Trophoblast cell (in vitro differentiated cells and primary cell): ENCODE data around the gene KRTAP10-12.

Experiments used
- DNase-seq, 2 donors: peaks; one replicate each; pipeline ENCODE4 v3.0.0-alpha.2; 2016
- H2AFZ ChIP-seq: 2 replicates; pipeline ENCODE4 v1.6.1; 2013; ENCODE audit warnings: low read length, moderate library complexity, mild to moderate bottlenecking; ENCODE audit not compliant: insufficient read depth, poor library complexity
- H2AK5ac ChIP-seq: 2 replicates; pipeline ENCODE4 v1.6.1; 2013; ENCODE audit warnings: mild to moderate bottlenecking, low read length
- H2BK120ac ChIP-seq: 2 replicates; pipeline ENCODE4 v1.6.1; 2013; ENCODE audit warnings: low read length, mild to moderate bottlenecking, moderate library complexity; ENCODE audit not compliant: insufficient read depth, poor library complexity
- H2BK12ac ChIP-seq: 2 replicates; pipeline ENCODE4 v1.6.1; 2013; ENCODE audit warnings: mild to moderate bottlenecking, low read length, moderate library complexity
- H2BK5ac ChIP-seq: 2 replicates; pipeline ENCODE4 v1.6.1; 2013; ENCODE audit warnings: low read length, low read depth, moderate library complexity, mild to moderate bottlenecking; ENCODE audit not compliant: poor library complexity
- H3K14ac ChIP-seq: 2 replicates; pipeline ENCODE4 v1.6.1; 2013; ENCODE audit warnings: mild to moderate bottlenecking, low read length
- H3K18ac ChIP-seq: 2 replicates; pipeline ENCODE4 v1.6.1; 2013; ENCODE audit warnings: mild to moderate bottlenecking, low read length
- H3K23ac ChIP-seq: 2 replicates; pipeline ENCODE4 v1.6.1; 2013; ENCODE audit warnings: low read length
- H3K27ac ChIP-seq: 2 replicates; pipeline ENCODE4 v1.5.1; 2013; ENCODE audit warnings: low read depth, mild to moderate bottlenecking, inconsistent platforms, low read length, moderate library complexity
- H3K27me3 ChIP-seq: 2 replicates; pipeline ENCODE4 v1.6.1; 2013; ENCODE audit warnings: inconsistent platforms, mild to moderate bottlenecking, low read length, moderate library complexity; ENCODE audit not compliant: insufficient read depth
- H3K36me3 ChIP-seq, 2 experiments: 1 replicate in 1 of 2; 2 replicates in 1 of 2; pipeline ENCODE4 v1.6.1; 2013; ENCODE audit warnings: low read length in 2 of 2, mild to moderate bottlenecking in 2 of 2, moderate library complexity in 1 of 2; ENCODE audit not compliant: insufficient read depth in 2 of 2, control insufficient read depth in 1 of 2
- H3K4ac ChIP-seq: 2 replicates; pipeline ENCODE4 v1.6.1; 2013; ENCODE audit warnings: low read depth, mild to moderate bottlenecking, low read length, moderate library complexity
- H3K4me1 ChIP-seq, 2 experiments: 1 replicate in 1 of 2; 2 replicates in 1 of 2; pipeline ENCODE4 v1.6.1; 2013; ENCODE audit warnings: low read length in 2 of 2, mild to moderate bottlenecking in 2 of 2, moderate library complexity in 1 of 2; ENCODE audit not compliant: insufficient read depth in 2 of 2, control insufficient read depth in 1 of 2
- H3K4me2 ChIP-seq: 2 replicates; pipeline ENCODE4 v1.6.1; 2013; ENCODE audit warnings: inconsistent platforms, mild to moderate bottlenecking, low read length, moderate library complexity
- H3K4me3 ChIP-seq: 2 replicates; pipeline ENCODE4 v1.5.1; 2013; ENCODE audit warnings: mild to moderate bottlenecking, low read depth, low read length, inconsistent platforms
- H3K79me1 ChIP-seq: one replicate; pipeline ENCODE4 v1.6.1; 2013; ENCODE audit warnings: low read length
- H3K79me2 ChIP-seq: 2 replicates; pipeline ENCODE4 v1.6.1; 2013; ENCODE audit warnings: low read length, mild to moderate bottlenecking; ENCODE audit not compliant: control insufficient read depth, insufficient read depth, poor library complexity
- H3K9ac ChIP-seq: 2 replicates; pipeline ENCODE4 v1.6.1; 2013; ENCODE audit warnings: mild to moderate bottlenecking, low read length
- H3K9me3 ChIP-seq: 2 replicates; pipeline ENCODE4 v1.6.1; 2013; ENCODE audit warnings: low read depth, mild to moderate bottlenecking, control low read depth, inconsistent platforms, low read length; ENCODE audit not compliant: insufficient read depth
- H4K12ac ChIP-seq: 2 replicates; pipeline ENCODE4 v1.6.1; 2013; ENCODE audit warnings: low read depth, mild to moderate bottlenecking, low read length, moderate library complexity
- H4K8ac ChIP-seq: 2 replicates; pipeline ENCODE4 v1.6.1; 2013; ENCODE audit warnings: low read depth, mild to moderate bottlenecking, low read length, moderate library complexity
- H4K91ac ChIP-seq: one replicate; pipeline ENCODE4 v1.6.1; 2013; ENCODE audit warnings: low read depth, mild to moderate bottlenecking, low read length, moderate library complexity
- WGBS: extraction: QIAGEN DNeasy Blood & Tissue Kit; methylation state at CpG from one replicate; pipeline ENCODE4 v1.1.7; 2013; ENCODE audit warnings: missing lambda C conversion rate; ENCODE audit not compliant: insufficient read length, insufficient coverage; ENCODE audit errors: extremely low coverage; 5-methylcytosine and 5-hydroxymethylcytosine counted together

Gene KRTAP10-12

DNA sequence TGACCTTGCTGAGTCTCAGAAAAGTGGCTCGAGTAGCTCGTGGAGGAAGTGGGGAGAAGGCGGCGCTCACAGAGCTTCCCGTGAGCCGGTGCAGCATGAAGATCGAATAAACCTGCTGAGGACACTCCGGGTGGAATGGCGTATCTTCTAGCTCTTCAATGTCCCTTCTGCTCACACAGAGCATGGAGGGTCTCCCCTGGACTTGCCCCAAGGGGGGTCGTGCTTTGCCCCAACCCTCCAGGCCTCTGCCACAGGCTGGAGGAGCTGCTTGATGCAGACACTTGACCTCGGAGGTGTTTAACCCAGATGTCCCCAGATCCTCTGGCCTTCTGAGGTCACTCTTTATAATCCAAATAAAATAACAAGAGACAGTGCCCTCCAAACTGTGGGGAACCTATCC, 2.2 kb upstream of the KRTAP10-12 start:
- H3K18ac ChIP-seq = no peak overlapping the region
- H4K8ac ChIP-seq = no peak overlapping the region
- no peak overlapping the region for H3K4me2 ChIP-seq
- no peaks in the 10 kb centered on the region for H3K36me3 ChIP-seq
- H3K14ac ChIP-seq = no peak overlapping the region
- H3K79me2 ChIP-seq = no peaks in the 10 kb centered on the region
- no peaks in the 10 kb centered on the region for H3K27me3 ChIP-seq
- H3K9me3 ChIP-seq = no peaks in the 10 kb centered on the region
- no peak overlapping the region for H2AK5ac ChIP-seq
- no peaks in the 10 kb centered on the region for H3K79me1 ChIP-seq
- no peak overlapping the region for H4K91ac ChIP-seq
- no peak overlapping the region for H2BK12ac ChIP-seq
- no peak overlapping the region for H4K12ac ChIP-seq
- H3K27ac ChIP-seq = no peak overlapping the region
- H3K23ac ChIP-seq = no peak overlapping the region
- no peak for DNase-seq
- WGBS = no CpG with 5 or more reads among the region's 11 CpGs
- H2BK120ac ChIP-seq = no peak overlapping the region
- no peak overlapping the region for H3K9ac ChIP-seq
- peaks cover 14 to 15% of the 10 kb centered on the region in 2 experiments for H3K4me1 ChIP-seq
- H3K4me3 ChIP-seq = no peak overlapping the region
- no peak overlapping the region for H3K4ac ChIP-seq
- no peak overlapping the region for H2AFZ ChIP-seq
- H2BK5ac ChIP-seq = no peak overlapping the region

DNA sequence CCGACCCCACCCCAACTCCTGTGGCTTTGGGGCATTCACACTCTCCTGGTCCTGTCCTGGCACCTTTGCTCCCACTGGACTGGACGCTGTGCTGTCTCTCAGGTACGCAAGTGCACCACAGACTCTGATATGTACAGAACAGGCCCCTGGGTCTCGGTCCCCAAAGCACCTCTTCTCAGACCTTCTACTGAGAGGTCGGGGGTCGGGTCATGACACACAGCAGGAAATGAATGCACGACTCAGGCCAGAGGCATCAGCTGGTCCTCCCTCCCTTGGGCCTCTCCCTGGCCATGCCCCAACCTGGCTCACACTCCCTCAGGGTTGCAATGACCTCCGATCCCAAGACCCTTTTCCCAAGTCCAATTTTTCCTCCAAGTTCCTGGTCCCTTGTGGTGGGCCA, 1.8 kb upstream of the KRTAP10-12 start:
- H3K27me3 ChIP-seq = no peaks in the 10 kb centered on the region
- no peak overlapping the region for H3K14ac ChIP-seq
- no peak overlapping the region for H2BK120ac ChIP-seq
- no peak overlapping the region for H2AFZ ChIP-seq
- no peak for DNase-seq
- H4K8ac ChIP-seq = no peak overlapping the region
- no peaks in the 10 kb centered on the region for H3K9me3 ChIP-seq
- no peak overlapping the region for H3K27ac ChIP-seq
- H4K12ac ChIP-seq = no peak overlapping the region
- H3K79me2 ChIP-seq = no peaks in the 10 kb centered on the region
- no peaks in the 10 kb centered on the region for H3K79me1 ChIP-seq
- H3K36me3 ChIP-seq = no peaks in the 10 kb centered on the region
- H3K4me1 ChIP-seq = peaks cover 14 to 15% of the 10 kb centered on the region in 2 experiments
- no peak overlapping the region for H2BK5ac ChIP-seq
- H3K4me3 ChIP-seq = no peak overlapping the region
- H3K4me2 ChIP-seq = no peak overlapping the region
- no peak overlapping the region for H3K23ac ChIP-seq
- H2BK12ac ChIP-seq = no peak overlapping the region
- H4K91ac ChIP-seq = no peak overlapping the region
- H3K18ac ChIP-seq = no peak overlapping the region
- WGBS = no CpG with 5 or more reads among the region's 8 CpGs
- no peak overlapping the region for H3K9ac ChIP-seq
- no peak overlapping the region for H2AK5ac ChIP-seq
- no peak overlapping the region for H3K4ac ChIP-seq

DNA sequence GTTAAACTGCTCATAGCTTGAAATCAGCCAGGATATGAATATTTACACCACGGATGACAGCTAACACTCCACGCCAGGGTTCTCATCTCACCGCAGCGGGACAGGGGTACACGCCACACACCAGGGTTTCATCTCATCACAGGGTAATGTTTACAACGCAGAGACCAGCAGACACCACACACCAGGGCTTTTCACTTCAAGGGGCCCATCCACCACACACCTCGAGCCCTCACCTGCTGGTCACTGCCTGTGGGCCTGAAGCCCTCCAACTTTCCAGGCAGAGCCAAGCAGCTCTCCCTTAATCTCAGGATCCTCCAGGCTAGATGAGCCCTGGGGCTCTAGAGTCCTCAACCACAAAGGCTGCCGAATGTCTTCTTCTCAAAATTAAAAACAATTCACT, 1.3 kb upstream of the KRTAP10-12 start:
- DNase-seq = no peak
- H4K8ac ChIP-seq = no peak overlapping the region
- no peak overlapping the region for H3K4ac ChIP-seq
- H3K9me3 ChIP-seq = no peaks in the 10 kb centered on the region
- H3K4me1 ChIP-seq = peaks cover 14 to 15% of the 10 kb centered on the region in 2 experiments
- H3K14ac ChIP-seq = no peak overlapping the region
- no peak overlapping the region for H3K23ac ChIP-seq
- no peak overlapping the region for H3K4me2 ChIP-seq
- H2AK5ac ChIP-seq = no peak overlapping the region
- H3K27me3 ChIP-seq = no peaks in the 10 kb centered on the region
- no peak overlapping the region for H4K91ac ChIP-seq
- H3K27ac ChIP-seq = no peak overlapping the region
- no peak overlapping the region for H2BK5ac ChIP-seq
- H2AFZ ChIP-seq = no peak overlapping the region
- no peak overlapping the region for H3K18ac ChIP-seq
- H3K79me1 ChIP-seq = no peaks in the 10 kb centered on the region
- WGBS = no CpG with 5 or more reads among the region's 8 CpGs
- no peak overlapping the region for H2BK120ac ChIP-seq
- H3K4me3 ChIP-seq = no peak overlapping the region
- no peaks in the 10 kb centered on the region for H3K36me3 ChIP-seq
- H3K79me2 ChIP-seq = no peaks in the 10 kb centered on the region
- no peak overlapping the region for H4K12ac ChIP-seq
- H2BK12ac ChIP-seq = no peak overlapping the region
- H3K9ac ChIP-seq = no peak overlapping the region

DNA sequence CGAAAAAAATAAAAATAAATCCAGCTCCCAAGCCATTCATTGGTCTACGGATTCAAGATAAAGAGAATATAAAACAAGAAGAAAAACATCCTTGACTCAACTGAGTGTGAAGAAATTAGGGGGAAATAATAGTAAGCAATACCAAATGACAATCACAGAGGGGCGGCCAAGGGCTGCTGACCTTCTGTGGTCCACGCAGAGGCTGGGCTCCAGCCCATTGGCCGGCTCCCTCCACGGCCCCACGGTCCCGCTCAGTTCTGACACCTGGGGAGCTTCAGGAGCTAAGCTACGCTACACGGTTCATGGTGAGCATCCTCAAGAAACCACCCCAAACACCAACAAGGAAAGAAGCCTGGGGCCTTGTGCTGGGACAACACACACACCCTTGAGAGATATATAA, 400 bp upstream of the KRTAP10-12 start:
- no peak overlapping the region for H3K23ac ChIP-seq
- H3K14ac ChIP-seq = no peak overlapping the region
- no peak overlapping the region for H2BK5ac ChIP-seq
- peaks cover 1% of the 10 kb centered on the region for H3K9me3 ChIP-seq
- no peaks in the 10 kb centered on the region for H3K36me3 ChIP-seq
- no peak overlapping the region for H3K27ac ChIP-seq
- no peak overlapping the region for H4K91ac ChIP-seq
- no peak overlapping the region for H3K18ac ChIP-seq
- H3K79me1 ChIP-seq = no peaks in the 10 kb centered on the region
- no peak overlapping the region for H3K4me2 ChIP-seq
- no peak overlapping the region for H3K9ac ChIP-seq
- no peaks in the 10 kb centered on the region for H3K79me2 ChIP-seq
- no peak for DNase-seq
- H2BK120ac ChIP-seq = no peak overlapping the region
- peaks cover 14 to 15% of the 10 kb centered on the region in 2 experiments for H3K4me1 ChIP-seq
- H2AFZ ChIP-seq = no peak overlapping the region
- no peak overlapping the region for H4K12ac ChIP-seq
- no peaks in the 10 kb centered on the region for H3K27me3 ChIP-seq
- no peak overlapping the region for H3K4me3 ChIP-seq
- no peak overlapping the region for H2BK12ac ChIP-seq
- H4K8ac ChIP-seq = no peak overlapping the region
- H3K4ac ChIP-seq = no peak overlapping the region
- no CpG with 5 or more reads among the region's 10 CpGs for WGBS
- no peak overlapping the region for H2AK5ac ChIP-seq
